PFSK-1 (cell line): Measurements from ENCODE around the gene DYNLT1.

Source experiments
- POLR2AphosphoS5 ChIP-seq: IDR thresholded peaks from 2 replicates; pipeline ENCODE4 v1.6.1; 2012; ENCODE audit warnings: low read depth, mild to moderate bottlenecking, control low read depth, low read length, moderate library complexity
- SIN3A ChIP-seq: IDR thresholded peaks from 2 replicates; pipeline ENCODE4 v1.6.1; 2012; ENCODE audit warnings: mild to moderate bottlenecking, low read length, moderate library complexity, borderline replicate concordance; ENCODE audit not compliant: insufficient read depth
- TAF1 ChIP-seq: IDR thresholded peaks from 2 replicates; pipeline ENCODE4 v1.6.1; 2012; ENCODE audit warnings: low read length, control low read depth, borderline replicate concordance; ENCODE audit not compliant: insufficient read depth
- TF ChIP-seq, protein P1 (sequence below), 2 experiments: IDR thresholded peaks; 2 replicates each; pipeline versions ENCODE4 v1.6.1 to v1.8.0; 2011 to 2012; ENCODE audit warnings: low read depth in 2 of 2, low read length in 2 of 2, control low read depth in 1 of 2, inconsistent platforms in 1 of 2, mild to moderate bottlenecking in 1 of 2, moderate library complexity in 1 of 2; ENCODE audit not compliant: insufficient read depth in 1 of 2

DNA sequence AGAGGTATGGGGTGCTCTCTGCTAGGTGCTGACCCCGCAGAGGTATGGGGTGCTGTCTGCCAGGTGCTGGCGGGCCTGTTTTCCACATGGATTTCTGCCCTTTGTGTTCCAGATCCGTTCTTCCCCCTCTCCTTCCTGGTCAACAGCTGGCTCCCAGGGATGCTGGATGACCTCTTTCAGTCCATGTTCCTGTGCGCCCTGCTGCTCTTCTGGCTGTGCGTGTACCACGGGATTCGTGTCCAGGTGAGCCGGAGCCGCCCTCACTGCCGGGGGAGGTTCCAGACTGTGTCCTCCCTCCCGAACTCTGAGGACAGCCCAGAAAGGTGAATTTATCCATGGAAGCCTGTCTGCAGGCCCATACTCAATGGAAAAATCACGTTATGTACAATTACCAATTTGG, 36.3 kb downstream of the DYNLT1 start:
- no peak for TF ChIP-seq POLR2AphosphoS5
- no peak for TF ChIP-seq TAF1
- TF ChIP-seq SIN3A = no peak
- TF ChIP-seq, protein P1, sequence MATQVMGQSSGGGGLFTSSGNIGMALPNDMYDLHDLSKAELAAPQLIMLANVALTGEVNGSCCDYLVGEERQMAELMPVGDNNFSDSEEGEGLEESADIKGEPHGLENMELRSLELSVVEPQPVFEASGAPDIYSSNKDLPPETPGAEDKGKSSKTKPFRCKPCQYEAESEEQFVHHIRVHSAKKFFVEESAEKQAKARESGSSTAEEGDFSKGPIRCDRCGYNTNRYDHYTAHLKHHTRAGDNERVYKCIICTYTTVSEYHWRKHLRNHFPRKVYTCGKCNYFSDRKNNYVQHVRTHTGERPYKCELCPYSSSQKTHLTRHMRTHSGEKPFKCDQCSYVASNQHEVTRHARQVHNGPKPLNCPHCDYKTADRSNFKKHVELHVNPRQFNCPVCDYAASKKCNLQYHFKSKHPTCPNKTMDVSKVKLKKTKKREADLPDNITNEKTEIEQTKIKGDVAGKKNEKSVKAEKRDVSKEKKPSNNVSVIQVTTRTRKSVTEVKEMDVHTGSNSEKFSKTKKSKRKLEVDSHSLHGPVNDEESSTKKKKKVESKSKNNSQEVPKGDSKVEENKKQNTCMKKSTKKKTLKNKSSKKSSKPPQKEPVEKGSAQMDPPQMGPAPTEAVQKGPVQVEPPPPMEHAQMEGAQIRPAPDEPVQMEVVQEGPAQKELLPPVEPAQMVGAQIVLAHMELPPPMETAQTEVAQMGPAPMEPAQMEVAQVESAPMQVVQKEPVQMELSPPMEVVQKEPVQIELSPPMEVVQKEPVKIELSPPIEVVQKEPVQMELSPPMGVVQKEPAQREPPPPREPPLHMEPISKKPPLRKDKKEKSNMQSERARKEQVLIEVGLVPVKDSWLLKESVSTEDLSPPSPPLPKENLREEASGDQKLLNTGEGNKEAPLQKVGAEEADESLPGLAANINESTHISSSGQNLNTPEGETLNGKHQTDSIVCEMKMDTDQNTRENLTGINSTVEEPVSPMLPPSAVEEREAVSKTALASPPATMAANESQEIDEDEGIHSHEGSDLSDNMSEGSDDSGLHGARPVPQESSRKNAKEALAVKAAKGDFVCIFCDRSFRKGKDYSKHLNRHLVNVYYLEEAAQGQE (IDR thresholded peaks at IDR 0.05; ENCODE audit: insufficient read depth in 1 of 2, low read depth in 2 of 2, low read length in 2 of 2) = no peak
